OCI-LY3 (cell line): ENCODE measurements around the gene PSMB1.

Source experiments
- EZH2phosphoT487 ChIP-seq: fragments of 200-600 bp; shearing (Covaris generic); IDR thresholded peaks from 2 replicates; pipeline ENCODE4 v1.6.1; 2018; ENCODE audit warnings: antibody characterized with exemption, mixed run types, low read depth
- TF ChIP-seq, protein P1 (sequence below): fragments of 200-600, 300-600 bp; sonication (generic); IDR thresholded peaks from 2 replicates; pipeline ENCODE4 v1.5.1; 2014; ENCODE audit warnings: antibody characterized with exemption, low read length, low read depth

DNA sequence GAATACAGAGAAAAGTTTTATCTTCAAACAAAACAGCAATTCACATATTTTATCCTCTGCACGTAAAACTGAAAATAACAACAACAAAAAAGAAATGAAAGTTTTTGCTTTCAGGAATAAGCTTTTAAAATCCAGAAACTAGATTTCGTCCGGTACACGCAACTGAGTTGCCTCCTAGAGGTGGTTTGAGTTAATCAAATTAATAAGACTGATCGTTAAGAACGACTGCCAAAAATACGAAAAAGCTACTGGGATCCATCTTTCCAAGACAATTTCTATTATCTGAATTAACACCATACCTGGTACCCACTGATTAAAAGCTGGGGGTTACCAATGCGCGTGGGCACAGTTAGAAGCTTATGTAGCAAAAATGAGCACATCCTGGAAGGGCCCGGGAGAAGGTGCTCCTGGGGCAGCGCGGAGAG is 30.7 kb upstream of the PSMB1 start:
- TF ChIP-seq, protein P1, sequence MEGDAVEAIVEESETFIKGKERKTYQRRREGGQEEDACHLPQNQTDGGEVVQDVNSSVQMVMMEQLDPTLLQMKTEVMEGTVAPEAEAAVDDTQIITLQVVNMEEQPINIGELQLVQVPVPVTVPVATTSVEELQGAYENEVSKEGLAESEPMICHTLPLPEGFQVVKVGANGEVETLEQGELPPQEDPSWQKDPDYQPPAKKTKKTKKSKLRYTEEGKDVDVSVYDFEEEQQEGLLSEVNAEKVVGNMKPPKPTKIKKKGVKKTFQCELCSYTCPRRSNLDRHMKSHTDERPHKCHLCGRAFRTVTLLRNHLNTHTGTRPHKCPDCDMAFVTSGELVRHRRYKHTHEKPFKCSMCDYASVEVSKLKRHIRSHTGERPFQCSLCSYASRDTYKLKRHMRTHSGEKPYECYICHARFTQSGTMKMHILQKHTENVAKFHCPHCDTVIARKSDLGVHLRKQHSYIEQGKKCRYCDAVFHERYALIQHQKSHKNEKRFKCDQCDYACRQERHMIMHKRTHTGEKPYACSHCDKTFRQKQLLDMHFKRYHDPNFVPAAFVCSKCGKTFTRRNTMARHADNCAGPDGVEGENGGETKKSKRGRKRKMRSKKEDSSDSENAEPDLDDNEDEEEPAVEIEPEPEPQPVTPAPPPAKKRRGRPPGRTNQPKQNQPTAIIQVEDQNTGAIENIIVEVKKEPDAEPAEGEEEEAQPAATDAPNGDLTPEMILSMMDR = no peak
- TF ChIP-seq EZH2phosphoT487 = no peak
